ENCODE results near the gene ENTPD2. TPM values are rescaled to one million over a fixed set of nuclear protein-coding genes. Genes with fewer than 3 reads are reported as not detected.

ENTPD2 gene
- total RNA-seq, 1 experiment from 2014 or later, result 4.0 TPM

DNA sequence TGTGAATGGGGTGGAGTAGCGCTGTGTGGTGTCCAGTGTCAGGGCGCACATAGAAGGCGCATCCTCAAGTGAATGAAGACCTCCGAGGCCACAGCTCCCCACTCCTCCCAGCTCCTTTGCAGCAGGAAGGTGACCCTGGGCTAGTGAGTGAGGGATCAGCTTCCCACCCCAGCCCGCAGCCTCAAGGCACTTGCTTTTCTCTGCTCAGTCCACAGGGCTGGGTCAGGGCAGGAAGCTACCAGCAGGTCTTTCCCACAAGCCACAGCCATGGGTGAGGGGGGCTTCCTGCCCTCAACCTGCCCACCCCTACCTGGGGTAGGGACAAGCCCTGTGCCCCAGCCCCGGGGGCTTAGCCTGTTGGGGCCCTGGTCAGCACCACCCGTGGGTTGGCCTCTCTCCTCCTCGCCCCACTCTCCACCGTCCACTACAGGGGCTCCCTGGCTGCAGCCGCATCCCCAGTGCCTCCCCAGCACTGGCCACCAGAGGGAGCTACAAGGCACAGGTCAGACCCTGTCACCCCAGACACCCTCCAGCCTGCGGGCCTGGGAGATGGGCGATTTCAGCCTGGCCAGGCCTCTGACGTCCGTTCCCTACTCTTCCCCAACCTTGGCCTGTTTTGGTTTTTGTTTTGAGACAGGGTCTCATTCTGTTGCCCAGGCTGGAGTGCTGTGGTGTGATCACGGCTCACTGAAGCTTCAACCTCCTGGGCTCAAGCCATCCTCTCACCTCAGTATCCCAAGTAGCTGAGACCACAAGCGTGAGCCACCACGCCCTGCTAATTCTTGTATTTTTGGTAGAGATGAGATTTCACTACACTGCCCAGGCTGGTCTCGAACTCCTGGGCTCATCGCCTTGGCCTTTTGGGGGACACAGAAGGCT, 24.6 kb downstream of the ENTPD2 start:
- Mint-ChIP-seq H3K4me1 (peaks cover 0 to 8% of the 10 kb centered on the region in 2 experiments; a peak in 2 of 4 replicates), H3K27me3 (ENCODE audit: low read depth) (peaks cover 35% of the 10 kb centered on the region), H3K27ac (no peak overlapping the region), H3K9me3 (no peaks in the 10 kb centered on the region), H3K36me3 (ENCODE audit: insufficient read depth in 1 of 3, low read depth in 3 of 3) (no peaks in the 10 kb centered on the region), H3K4me3 (peak overlapping the region; percentile 45 to 74)
- H3K9me3 ChIP-seq (ENCODE audit: control insufficient read depth, low read depth, low read length), result no peaks in the 10 kb centered on the region
- no peak overlapping the region for H2BK5ac ChIP-seq (ENCODE audit: insufficient read length, low read length)
- H3K79me1 ChIP-seq (ENCODE audit: insufficient read depth, low read depth, low read length, poor library complexity, severe bottlenecking), result no peaks in the 10 kb centered on the region
- H4K20me1 ChIP-seq (ENCODE audit: control insufficient read depth, insufficient read depth, insufficient read length), result peaks cover 2% of the 10 kb centered on the region
- DNase-seq, result peak; percentile 85
- TF ChIP-seq CTCF (conservative IDR thresholded peaks at IDR 0.05), result peak; percentile 95
- H3K23me2 ChIP-seq (ENCODE audit: insufficient read length, low read depth, low read length, poor library complexity, severe bottlenecking), result peaks cover 9% of the 10 kb centered on the region
- no peak overlapping the region for H3K14ac ChIP-seq (ENCODE audit: insufficient read depth, low read length)
- H3T11ph ChIP-seq (ENCODE audit: low read length), result no peak overlapping the region
- no peak overlapping the region for H2AK5ac ChIP-seq (ENCODE audit: insufficient read length, low read length)
- H2BK12ac ChIP-seq (ENCODE audit: insufficient read length, low read depth, low read length), result no peak overlapping the region
- H3K9ac ChIP-seq (ENCODE audit: extremely low read depth, insufficient read length, low read length), result no peak overlapping the region
- H4K5ac ChIP-seq (ENCODE audit: insufficient read length, low read depth, low read length), result no peak overlapping the region
- no peak overlapping the region for H3K56ac ChIP-seq (ENCODE audit: insufficient read length, low read depth, low read length)
- no peak overlapping the region for H2BK20ac ChIP-seq (ENCODE audit: low read depth, low read length, poor library complexity, severe bottlenecking)
- H3K27ac ChIP-seq (ENCODE audit: insufficient read length, low read depth, low read length), result no peak overlapping the region
- H4K91ac ChIP-seq (ENCODE audit: insufficient read length, low read depth, low read length), result no peak overlapping the region
- no peaks in the 10 kb centered on the region for H3K79me2 ChIP-seq (ENCODE audit: insufficient read depth, low read length)
- no peak overlapping the region for H3K4ac ChIP-seq (ENCODE audit: low read depth, low read length)
- WGBS (ENCODE audit: extremely low coverage, insufficient read length, low lambda C conversion rate), result no CpG with 5 or more reads among the region's 19 CpGs
- H3K4me2 ChIP-seq (ENCODE audit: insufficient read depth, insufficient read length, low read length), result peak overlapping the region; percentile 36
- no peak overlapping the region for H2AFZ ChIP-seq (ENCODE audit: low read length)
- no peak overlapping the region for H4K8ac ChIP-seq (replicated peaks; ENCODE audit: insufficient read length, low read depth, low read length)
- no peaks in the 10 kb centered on the region for H3K27me3 ChIP-seq (ENCODE audit: insufficient read depth, low read length)
- no peak overlapping the region for H3K18ac ChIP-seq (ENCODE audit: insufficient read length, low read depth, low read length)
- no peak overlapping the region for H3K23ac ChIP-seq (ENCODE audit: insufficient read length, low read depth, low read length)
- H2BK15ac ChIP-seq (ENCODE audit: low read depth, low read length), result no peak overlapping the region
- no peaks in the 10 kb centered on the region for H3K4me1 ChIP-seq (ENCODE audit: insufficient read depth, low read length)
- H2BK120ac ChIP-seq (ENCODE audit: low read depth, low read length, poor library complexity, severe bottlenecking), result no peak overlapping the region

Data from H9 (cell line).